ENCODE measurements around the gene AK5.

AK5 gene

GRCh38 chr1:77355010-77355409 lies 73.2 kb downstream of the AK5 start:
- no peaks in the 10 kb centered on the region for H3K9me3 ChIP-seq
- peaks cover under 1% of the 10 kb centered on the region; the same call in 1 of the 2 replicates for H3K4me1 ChIP-seq
- no peak overlapping the region for H3K4me3 ChIP-seq (ENCODE audit: low read depth, low read length)
- DNase-seq = no peak
- TF ChIP-seq CTCF (IDR thresholded peaks at IDR 0.05; ENCODE audit: low read depth, low read length) = no peak
- H3K36me3 ChIP-seq = no peaks in the 10 kb centered on the region
- H3K27me3 ChIP-seq = no peaks in the 10 kb centered on the region

GRCh38 chr1:77356136-77356535 lies 74.3 kb downstream of the AK5 start:
- Histone ChIP-seq H3K4me1 (no peaks in the 10 kb centered on the region), H3K9me3 (no peaks in the 10 kb centered on the region), H3K36me3 (no peaks in the 10 kb centered on the region), H3K4me3 (ENCODE audit: low read depth, low read length) (no peak overlapping the region), H3K27me3 (no peaks in the 10 kb centered on the region)
- no peak for DNase-seq
- TF ChIP-seq CTCF (IDR thresholded peaks at IDR 0.05; ENCODE audit: low read depth, low read length) = no peak

- Histone ChIP-seq H3K27me3 (no peaks in the 10 kb centered on the region), H3K4me3 (ENCODE audit: low read depth, low read length) (no peak overlapping the region), H3K4me1 (no peaks in the 10 kb centered on the region), H3K36me3 (no peaks in the 10 kb centered on the region), H3K9me3 (no peaks in the 10 kb centered on the region)
- no peak for TF ChIP-seq CTCF (IDR thresholded peaks at IDR 0.05; ENCODE audit: low read depth, low read length)
- DNase-seq = no peak
Measured at GRCh38 chr1:77360256-77360655, 78.4 kb downstream of the AK5 start.

GRCh38 chr1:77361621-77362020 lies 79.8 kb downstream of the AK5 start:
- TF ChIP-seq CTCF (IDR thresholded peaks at IDR 0.05; ENCODE audit: low read depth, low read length) = no peak
- no peak for DNase-seq

GRCh38 chr1:77370161-77370560 lies 88.3 kb downstream of the AK5 start:
- Histone ChIP-seq H3K9me3 (no peaks in the 10 kb centered on the region), H3K27me3 (no peaks in the 10 kb centered on the region), H3K36me3 (no peaks in the 10 kb centered on the region), H3K4me1 (peaks cover 3% of the 10 kb centered on the region), H3K4me3 (ENCODE audit: low read depth, low read length) (no peak overlapping the region)
- DNase-seq = no peak
- TF ChIP-seq CTCF (IDR thresholded peaks at IDR 0.05; ENCODE audit: low read depth, low read length) = no peak

More at GRCh38 chr1:77361621-77362020, 79.8 kb downstream of the AK5 start:
- Histone ChIP-seq H3K9me3 (no peaks in the 10 kb centered on the region), H3K27me3 (no peaks in the 10 kb centered on the region), H3K4me3 (ENCODE audit: low read depth, low read length) (no peak overlapping the region), H3K4me1 (no peaks in the 10 kb centered on the region), H3K36me3 (no peaks in the 10 kb centered on the region)

- Histone ChIP-seq H3K27me3 (no peaks in the 10 kb centered on the region), H3K9me3 (no peaks in the 10 kb centered on the region), H3K36me3 (no peaks in the 10 kb centered on the region), H3K4me3 (ENCODE audit: low read depth, low read length) (no peak overlapping the region), H3K4me1 (peaks cover 8% of the 10 kb centered on the region)
- TF ChIP-seq CTCF (IDR thresholded peaks at IDR 0.05; ENCODE audit: low read depth, low read length) = no peak
- no peak for DNase-seq
Measured at GRCh38 chr1:77370583-77371306, 88.9 kb downstream of the AK5 start.
